NCI-H1436 (cell line): ENCODE data around the gene LRCH4.
A peak's percentile ranks its signal among the peaks of the same experiment; 100 is the strongest.
"Not testable (repeated sequence)": the region's sequence is repeated elsewhere in the genome, so short reads cannot be mapped to it uniquely, and the experiment has no call there.

Experiments used
- DNase-seq: peaks from one replicate; lab custom pipeline; 2025; lab: John Stamatoyannopoulos, UW

Gene LRCH4

DNA sequence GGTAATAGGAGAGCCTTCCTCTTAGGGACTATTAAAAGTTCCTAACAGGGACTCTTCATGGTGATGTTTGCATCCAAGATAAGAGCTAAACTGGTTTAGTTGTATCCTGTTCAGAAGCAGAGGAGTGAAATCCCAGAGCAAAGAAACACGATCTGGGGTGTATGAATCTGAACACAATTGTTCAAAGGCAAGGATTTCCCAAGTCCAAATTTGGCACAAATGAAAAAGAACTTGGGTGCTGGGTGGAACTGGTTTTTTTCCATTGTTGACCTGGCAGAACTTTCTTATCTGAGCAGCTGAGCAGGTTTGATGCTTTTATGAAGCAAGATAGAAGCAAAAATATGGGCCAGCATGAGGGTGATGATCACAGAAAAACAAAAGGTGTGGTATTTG is 41.0 kb downstream of the LRCH4 start:
- DNase-seq: no peak

DNA sequence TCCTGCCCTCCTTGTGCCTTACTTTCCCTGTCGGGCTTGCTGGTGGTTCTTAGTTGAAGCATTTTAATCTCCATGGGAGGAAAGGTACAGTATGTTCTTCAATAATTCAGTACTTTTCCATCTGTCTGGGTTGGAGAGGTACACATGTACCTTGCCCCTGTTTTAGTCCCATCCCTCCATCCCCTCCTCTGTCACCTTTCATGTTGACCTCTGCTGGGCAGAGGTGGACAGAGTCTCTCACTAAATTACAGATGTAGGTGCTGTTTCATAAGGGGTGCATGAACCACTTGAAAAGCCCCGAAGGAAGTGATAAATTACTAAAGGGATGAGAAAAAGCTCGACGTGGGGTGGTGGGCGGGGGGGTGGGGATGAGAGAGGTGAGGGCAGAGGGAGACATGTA is 41.5 kb downstream of the LRCH4 start:
- no peak for DNase-seq

DNA sequence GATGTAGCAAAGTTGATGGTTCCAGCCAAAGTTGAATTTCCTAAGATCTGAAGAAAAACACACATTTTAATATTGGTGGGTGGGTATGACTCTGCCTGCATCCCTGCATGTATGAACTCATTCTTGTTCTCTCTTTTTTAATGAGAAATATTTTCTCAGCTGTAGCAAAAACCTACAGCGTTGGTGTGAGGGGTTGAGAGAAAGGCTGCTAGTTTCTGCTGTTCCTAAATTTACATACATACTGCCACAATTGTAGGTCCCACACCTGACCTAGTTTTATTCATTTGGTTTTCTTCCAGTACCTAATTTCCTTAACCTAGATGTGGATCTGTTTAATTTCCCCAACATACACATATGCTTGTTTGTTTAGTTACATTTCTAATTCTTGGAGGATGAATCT is 42.3 kb downstream of the LRCH4 start:
- no peak for DNase-seq

DNA sequence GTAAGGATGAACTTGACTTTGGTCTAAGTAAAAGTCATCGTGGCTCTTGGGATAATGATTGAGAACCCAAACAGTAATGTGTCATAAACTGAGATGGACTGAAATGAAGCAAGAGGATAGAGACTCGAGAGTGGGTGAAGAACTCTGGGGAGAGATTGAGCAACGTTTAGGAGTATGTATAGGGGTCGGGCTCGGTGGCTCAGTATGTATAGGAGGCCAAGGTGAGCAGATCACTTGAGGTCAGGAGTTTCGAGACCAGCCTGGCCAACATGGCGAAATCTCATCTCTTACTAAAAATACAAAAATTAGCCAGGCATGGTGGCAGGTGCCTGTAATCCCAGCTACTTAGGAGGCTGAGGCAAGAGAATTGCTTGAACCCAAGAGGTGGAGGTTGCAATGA is 44.6 kb downstream of the LRCH4 start:
- DNase-seq: not testable (repeated sequence)

DNA sequence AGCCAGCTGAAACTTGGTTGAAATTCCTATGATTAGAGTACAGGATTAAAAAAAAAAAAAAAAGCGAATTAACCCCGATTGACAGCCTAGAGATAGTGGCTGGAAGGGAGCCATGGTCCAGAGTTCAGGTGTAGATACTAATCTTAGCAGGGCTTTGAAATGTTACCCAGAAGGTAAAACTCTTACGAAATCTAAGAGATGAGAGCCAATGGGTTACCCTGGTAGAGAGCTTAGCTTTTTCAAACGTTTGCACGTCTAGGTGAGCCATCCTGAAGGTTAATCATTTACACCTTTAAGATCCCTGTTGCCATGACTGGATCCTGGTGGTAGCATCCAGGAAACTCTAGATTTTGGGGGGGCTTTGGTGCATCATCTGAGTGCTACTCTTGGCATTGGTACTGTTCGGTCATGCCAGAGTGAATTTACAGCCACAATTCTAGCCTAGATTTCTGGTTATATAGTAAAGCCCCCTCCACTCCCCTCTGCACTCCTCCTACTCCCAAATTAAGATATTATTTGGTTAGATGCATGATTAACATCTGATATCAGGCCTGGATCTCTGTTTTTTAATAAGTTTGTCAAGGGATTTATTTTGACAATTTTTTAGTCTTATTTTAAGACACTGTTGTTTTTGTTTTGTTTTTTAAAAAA is 45.7 kb downstream of the LRCH4 start:
- no peak for DNase-seq

DNA sequence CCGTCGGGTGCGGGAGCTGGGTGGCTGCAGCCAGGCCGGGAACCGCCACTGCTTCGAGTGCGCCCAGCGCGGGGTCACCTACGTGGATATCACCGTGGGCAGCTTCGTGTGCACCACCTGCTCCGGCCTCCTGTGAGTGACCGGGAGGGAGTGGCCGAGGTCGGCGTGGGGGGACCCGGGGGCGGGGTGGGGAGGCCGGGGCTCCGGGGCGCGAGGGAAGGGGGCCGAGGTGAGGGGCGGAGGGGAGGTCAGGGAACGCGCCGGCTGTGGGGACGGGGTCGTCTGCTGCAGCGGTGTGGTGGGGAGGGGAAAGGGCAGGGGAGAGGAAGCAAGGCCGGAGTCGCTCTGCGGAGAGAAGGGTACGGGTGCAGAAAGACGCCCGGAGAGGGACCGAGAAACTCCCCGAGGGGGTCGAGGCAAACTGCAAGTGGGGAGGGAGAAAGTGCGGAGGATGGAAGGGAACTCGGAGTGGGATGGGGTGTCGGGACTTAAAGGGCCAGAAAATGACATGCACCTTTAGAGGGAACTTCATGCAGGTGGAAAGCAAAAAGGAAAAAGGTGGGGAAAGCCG is 46.4 kb downstream of the LRCH4 start:
- no peak for DNase-seq

DNA sequence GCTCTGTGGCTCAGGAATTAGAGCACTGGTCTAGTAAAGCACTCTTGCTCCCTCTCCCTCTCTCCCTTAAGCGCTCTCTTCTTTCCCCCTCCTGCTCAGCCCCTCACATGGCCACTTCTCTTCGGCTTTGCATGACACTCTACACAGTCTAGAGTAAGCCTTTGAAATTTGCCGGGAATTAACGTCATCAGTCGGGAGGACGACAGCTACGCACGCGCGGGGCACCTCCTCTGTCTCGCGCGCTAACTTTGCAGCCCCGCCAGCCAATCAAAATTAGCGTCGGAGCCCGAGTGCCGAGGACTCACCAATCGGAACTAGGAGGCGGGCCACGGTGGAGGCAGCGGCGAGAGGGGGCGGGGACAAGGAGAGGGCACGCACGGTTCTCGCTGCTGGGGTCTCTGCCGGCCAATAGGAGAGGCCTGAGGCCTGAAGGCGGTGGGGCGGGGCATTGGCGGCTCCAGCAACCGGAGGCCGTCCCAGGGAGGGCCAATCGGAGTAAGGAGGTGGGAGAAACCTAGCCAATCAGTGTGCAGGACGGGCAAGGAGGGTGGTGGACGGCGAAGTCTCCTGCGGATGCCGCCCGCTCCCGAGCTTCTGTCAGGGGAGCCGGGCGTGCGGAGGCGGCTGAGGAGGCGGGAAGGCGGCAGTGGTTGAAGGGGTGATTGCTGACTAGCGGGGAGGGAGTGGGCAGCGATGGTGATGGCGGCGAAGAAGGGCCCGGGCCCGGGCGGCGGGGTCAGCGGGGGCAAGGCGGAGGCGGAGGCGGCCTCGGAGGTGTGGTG is 47.1 kb downstream of the LRCH4 start, which contains the start of gene AGFG2:
Gene AGFG2, plus strand, starts transcription at position 550 of the 782 bp plus-strand sequence. Its CDS starts 144 bp downstream, at position 694.
- peak; percentile 100 for DNase-seq

DNA sequence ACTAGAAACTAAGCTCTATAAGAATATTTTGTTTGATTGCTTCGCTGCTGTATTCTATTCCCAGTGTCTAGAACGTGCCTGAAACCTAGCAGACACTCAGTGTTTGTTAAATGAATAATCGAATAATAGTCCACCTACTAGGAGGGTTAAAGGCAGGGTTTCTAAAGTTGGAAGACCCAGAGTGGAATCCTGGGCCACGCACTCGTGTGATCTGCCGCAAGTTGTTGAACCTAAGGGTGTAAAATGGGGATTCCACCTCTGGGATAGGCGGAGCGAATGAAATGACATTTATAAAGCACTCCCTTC is 47.6 kb downstream of the LRCH4 start:
- DNase-seq: no peak

DNA sequence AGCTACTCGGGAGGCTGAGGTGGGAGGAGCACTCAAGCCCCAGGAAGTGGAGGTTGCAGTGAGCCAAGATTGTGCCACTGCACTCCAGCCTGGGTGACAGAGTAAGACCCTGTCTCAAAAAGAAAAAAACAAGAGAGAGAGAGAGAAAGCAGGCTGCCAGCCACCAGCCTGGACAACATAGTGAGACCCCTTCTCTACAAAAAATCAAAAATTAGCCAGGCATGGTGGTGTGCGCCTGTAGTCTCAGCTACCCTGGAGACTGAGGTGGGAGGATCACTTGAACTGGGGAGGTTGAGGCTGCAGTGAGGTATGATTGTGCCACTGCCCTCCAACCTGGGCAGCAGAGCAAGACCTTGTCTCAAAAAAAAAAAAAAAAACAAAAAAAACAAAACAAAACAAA is 49.2 kb downstream of the LRCH4 start:
- not testable (repeated sequence) for DNase-seq

DNA sequence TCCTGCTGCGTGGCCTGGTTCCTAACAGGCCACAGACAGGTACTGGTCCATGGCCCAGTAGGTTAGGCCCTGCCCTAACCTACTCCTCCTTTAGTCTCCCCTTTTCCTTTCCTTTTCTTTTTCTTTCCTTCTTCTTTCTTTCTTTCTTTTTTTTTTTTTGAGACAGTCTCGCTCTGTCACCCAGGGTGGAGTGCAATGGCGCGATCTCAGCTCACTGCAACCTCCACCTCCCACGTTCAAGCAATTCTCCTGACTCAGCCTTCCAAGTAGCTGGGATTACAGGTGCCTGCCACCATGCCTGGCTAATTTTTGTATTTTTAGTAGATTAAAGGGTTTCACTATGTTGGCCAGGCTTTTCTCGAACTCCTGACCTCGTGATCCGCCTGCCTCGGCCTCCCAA is 49.9 kb downstream of the LRCH4 start:
- DNase-seq: not testable (repeated sequence)

DNA sequence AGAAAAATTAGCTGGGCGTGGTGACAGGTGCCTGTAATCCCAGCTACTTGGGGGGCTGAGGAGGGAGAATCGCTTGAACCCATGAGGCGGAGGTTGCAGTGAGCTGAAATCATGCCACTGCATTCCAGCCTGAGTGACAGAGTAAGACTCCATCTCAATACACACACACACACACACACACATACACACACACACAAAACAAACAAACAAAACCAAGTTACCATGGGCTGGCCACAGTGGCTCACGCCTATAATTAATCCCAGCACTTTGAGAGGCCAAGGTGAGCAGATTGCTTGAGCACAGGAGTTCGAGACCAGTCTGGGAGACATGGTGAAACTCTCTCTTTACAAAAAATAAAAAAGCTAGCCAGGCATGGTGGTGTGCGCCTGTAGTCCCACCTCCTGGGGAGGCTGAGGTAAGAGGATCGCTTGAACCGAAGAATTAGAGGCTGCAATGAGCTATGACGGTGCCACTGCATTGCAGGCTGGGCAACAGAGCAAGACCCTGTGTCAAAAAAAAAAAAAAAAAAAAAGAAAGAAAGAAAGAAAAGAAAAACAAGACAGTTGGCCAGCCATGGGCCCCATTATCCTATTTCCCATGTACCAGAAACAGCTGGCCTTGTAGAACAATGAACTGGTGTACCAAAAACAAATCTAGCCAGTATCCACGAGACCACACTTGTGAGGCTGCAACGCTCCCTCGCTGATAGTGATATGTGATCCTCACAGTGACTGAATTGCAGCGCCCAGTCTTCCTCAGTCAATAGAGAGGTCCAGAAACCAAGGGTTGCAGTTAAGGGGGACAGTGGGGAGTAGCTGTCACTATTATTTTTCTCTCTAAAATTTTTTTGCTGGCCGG is 53.5 kb downstream of the LRCH4 start:
- DNase-seq: no peak

DNA sequence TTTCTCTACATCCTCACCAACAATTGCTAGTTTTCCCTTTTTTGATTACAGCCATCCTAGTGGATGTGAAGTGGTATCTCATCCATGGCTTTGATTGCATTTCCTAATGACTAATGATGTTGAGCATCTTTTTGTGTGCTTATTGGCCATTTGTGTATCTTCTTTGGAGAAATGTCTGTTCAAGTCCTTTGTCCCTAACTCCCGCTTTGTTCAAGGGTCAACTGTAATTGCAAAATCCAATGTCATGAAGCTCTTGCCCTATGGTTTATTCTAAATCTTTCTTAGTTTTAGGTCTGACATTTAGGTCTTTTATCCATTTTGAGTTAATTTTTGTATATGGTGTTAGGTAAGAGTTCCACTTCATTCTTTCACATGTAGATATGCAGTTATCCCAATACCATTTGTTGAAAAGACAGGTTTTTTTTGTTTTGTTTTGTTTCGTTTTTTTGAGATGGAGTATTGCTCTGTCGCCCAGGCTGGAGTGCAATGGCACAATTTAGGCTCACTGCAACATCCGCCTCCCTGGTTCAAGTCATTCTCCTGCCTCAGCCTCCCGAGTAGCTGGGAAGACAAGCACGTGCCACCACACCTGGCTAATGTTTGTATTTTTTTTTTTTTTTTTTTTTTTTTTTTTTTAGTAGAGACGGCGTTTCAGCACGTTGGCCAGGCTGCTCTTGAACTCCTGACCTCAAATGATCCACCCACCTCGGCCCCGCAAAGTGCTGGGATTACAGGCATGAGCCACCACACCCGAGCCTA is 57.6 kb downstream of the LRCH4 start:
- DNase-seq: not testable (repeated sequence)
